ENCODE results near the gene LAMA2.

Gene LAMA2

GRCh38 chr6:129370268-129370916 lies 487.5 kb downstream of the LAMA2 start:
- DNase-seq (ENCODE audit: low spot score) = peak; percentile 53

GRCh38 chr6:129381885-129382284 lies 498.9 kb downstream of the LAMA2 start:
- no peak for DNase-seq (ENCODE audit: low spot score)

GRCh38 chr6:129382916-129383315 lies 500.0 kb downstream of the LAMA2 start:
- no peak for DNase-seq (ENCODE audit: low spot score)

DNA sequence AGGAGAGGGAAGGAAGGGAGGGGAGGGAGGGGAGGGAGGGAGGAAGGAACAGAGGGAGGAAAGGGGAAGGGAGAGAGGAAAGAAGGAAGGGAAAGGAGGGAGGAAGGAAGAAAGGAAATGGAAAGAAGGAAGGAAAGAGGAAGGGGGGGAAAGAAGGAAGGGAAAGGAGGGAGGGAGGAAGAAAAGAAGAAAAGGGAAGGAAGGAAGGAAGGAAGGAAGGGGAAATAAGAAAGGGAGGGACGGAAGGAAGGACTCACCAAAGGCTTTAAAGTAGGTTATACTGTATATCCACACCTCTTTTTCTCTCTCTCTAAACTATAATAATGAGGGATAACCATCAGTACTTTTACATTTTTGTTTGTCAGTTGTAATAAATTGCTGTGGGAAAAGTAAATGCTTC lies 502.2 kb downstream of the LAMA2 start:
- no peak for DNase-seq (ENCODE audit: low spot score)

DNA sequence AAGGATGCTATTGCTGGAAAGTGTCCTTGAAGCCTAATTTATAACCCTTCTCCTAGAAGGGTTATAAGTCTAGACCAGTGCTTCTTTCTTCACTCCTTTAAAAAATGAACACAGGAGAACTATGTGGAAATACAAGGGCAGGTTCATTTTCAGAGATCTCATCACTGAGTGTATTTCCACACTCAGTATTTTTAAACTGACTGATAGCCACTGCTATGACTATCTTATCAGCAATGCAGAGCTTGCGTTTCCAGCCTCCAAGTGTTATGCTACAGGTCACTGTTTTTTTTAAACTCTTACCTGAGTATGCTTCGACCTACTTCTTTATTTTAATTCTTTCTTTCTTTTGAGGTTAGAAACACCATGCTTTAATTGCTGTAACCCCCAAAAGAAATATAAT lies 508.0 kb downstream of the LAMA2 start:
- DNase-seq (ENCODE audit: low spot score) = no peak

GRCh38 chr6:129393654-129394053 lies 510.7 kb downstream of the LAMA2 start:
- no peak for DNase-seq (ENCODE audit: low spot score)

GRCh38 chr6:129398764-129399163 lies 515.8 kb downstream of the LAMA2 start:
- DNase-seq (ENCODE audit: low spot score) = no peak

DNA sequence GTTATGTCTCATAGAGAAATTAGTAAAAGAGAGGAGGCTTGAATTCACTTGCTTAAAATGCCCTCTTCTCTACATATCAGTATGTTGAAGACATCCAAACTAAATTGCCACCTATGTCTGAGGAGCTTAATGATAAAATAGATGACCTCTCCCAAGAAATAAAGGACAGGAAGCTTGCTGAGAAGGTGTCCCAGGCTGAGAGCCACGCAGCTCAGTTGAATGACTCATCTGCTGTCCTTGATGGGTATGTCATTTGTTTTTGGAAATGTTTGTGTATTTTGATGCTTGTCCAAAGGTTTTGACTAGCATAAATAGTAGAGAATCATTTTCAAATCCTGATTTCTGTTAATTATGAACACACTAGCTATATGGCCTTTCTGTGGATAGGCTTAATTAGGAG lies 519.3 kb downstream of the LAMA2 start:
- peak; percentile 27 for DNase-seq (ENCODE audit: low spot score)

- DNase-seq (ENCODE audit: low spot score) = no peak
Observed at GRCh38 chr6:129411092-129411491, 528.2 kb downstream of the LAMA2 start.

DNA sequence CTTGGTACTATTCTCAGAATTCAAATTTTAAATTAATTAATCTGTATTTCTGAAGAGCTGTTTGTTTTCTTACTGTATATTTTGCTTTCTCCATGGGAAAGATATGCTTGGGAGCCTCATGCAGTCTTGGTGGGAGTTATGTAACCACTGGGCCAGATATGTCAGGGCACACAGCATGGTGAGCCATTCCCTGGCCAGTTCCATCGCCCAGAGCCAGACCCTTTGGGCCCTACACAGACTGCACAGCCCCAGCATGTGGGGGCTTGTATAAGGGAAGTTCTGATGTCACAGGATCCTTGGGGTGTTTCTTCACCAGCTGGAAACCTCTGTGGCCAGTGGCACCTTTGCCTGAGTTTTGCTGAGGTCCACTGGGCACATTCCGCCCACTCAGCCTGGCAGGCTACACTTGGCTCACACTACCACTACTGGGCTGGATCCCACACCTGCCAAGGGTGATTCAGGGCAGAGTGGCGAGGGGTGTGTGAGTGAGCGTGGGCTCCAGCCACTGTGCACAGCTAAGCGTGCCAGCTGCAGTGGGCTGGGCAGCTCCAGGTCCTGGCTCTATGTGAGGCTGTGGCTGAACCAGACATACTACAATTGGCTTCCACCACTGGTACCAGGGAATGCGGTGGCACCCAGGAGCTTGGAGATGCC lies 533.5 kb downstream of the LAMA2 start:
- DNase-seq (ENCODE audit: low spot score) = peak; percentile 3

GRCh38 chr6:129417416-129418086 lies 534.6 kb downstream of the LAMA2 start:
- DNase-seq (ENCODE audit: low spot score) = no peak

DNA sequence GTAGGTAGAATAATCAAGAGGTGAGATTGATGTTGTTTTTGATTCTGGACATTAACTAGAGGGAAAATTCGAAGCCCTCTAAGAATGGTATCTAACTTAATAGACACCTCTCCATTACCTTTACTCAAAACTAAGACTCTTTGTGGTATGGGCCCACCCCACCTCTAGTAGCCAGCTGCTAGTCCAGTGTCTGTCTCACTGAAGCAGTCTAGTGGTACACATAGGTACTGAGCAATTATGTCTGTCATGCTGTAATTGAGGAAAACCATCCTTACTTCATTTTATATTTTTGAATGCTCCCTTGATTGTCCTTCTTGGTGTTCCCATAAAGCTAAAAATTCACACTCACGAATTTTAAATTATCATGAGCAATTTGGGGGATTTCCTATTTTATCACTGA lies 536.4 kb downstream of the LAMA2 start:
- no peak for DNase-seq (ENCODE audit: low spot score)

- no peak for DNase-seq (ENCODE audit: low spot score)
Observed at GRCh38 chr6:129426343-129426742, 543.4 kb downstream of the LAMA2 start.

DNA sequence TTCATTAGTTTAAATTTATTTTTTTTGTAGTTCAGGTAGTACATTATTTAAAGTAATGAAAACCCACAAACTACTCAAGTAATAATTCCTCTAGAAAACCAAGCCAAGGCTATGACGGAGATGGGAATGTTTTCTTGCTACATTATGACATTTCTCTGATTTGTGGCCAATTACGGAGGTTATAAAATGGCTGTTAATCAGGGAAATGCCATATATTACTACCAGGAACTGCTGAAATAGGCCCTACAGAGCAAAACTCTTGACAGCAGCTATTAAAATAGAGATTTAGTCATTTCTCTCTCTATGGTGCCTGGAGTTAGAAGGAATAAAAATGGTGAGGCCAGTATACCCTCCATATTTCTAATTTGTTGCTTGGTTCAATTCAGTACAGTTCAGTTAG lies 547.0 kb downstream of the LAMA2 start:
- DNase-seq (ENCODE audit: low spot score) = no peak

DNA sequence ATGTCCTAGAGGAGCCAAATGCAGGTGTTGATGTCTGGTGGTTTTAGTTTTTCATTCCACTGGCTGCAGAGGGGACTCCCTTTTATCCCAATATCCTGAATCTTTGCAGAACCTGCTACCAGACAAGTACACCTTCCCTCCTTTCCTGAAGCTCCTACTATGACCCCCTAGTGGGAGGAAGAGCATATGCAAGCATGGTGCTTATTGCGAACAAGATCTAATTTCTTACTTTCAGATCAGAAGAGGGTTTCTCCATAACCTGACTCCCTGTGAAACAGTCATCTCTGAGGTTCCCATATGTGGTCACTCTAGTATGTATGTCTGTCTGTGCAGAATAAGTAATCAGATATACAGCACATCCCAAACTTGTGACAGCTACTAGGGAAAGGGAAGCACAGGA lies 549.8 kb downstream of the LAMA2 start:
- peak; percentile 33 for DNase-seq (ENCODE audit: low spot score)

GRCh38 chr6:129434091-129434490 lies 551.2 kb downstream of the LAMA2 start:
- no peak for DNase-seq (ENCODE audit: low spot score)

- peak; percentile 18 for DNase-seq (ENCODE audit: low spot score)
Observed at GRCh38 chr6:129440691-129441090, 557.8 kb downstream of the LAMA2 start.

- no peak for DNase-seq (ENCODE audit: low spot score)
Observed at GRCh38 chr6:129444683-129445082, 561.7 kb downstream of the LAMA2 start.

DNA sequence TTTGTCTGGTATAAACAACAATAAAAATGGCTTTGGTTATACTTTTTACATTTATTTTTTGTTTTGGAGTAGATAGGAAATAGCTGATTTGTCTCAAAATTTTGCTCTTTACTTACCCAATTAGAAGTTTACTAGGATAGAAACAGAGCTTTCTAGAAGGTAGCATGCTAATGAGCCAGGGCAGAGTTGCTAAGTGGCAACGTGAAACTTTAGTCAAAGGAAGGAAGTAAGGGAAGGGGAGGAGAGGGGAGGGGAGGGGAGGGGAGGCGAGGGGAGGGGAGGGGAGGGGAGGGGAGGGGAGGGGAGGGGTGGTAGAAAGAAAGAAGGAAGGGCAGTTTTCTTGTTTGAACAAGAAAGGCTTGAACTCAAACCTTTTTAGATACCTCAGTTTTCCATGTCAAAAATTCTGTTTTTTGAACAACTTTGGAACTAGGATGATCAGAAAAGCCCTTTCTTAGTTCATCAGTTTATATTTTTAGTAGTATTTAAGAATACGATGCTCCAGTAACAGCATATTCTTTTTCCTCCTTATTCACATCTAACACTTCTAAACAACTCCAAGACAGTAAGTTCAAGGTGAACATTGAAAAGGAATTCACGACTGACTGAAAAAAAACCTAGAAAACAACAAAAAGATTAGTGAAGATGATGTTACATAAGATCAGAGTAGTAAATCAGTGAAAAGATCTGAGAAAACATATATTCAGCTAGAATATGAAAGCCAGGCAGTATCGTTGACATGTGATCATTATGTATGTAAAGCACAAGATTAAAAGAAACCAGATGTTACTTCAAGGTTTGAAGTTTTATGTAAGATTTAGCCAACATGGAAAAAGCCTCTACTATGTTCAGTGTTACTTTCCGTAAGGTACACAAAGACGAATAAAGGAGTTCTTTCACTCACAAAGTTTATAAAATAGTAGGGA lies 563.6 kb downstream of the LAMA2 start:
- no peak for DNase-seq (ENCODE audit: low spot score)

DNA sequence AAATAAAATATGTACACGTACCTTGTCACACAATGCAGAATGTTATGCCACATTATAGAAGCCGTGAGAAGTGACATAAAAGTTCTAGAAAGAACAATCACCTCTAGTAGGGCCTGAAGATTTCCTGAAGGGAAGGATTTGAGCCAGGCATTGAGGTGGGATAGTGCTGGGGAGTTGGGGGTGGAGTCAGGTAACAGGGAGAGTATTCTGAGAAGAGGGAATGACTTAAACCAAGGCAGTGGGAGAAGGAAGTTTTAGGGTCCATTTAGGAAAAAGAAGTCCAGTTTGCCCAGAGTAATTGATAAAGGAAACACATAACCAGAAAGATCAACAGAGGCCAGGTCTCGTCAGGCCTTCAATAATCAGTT lies 564.2 kb downstream of the LAMA2 start:
- no peak for DNase-seq (ENCODE audit: low spot score)

- DNase-seq (ENCODE audit: low spot score) = no peak
Observed at GRCh38 chr6:129448965-129449364, 566.0 kb downstream of the LAMA2 start.

GRCh38 chr6:129451187-129451586 lies 568.2 kb downstream of the LAMA2 start:
- peak; percentile 37 for DNase-seq (ENCODE audit: low spot score)

All from kidney tubule cell (primary cell).